GM23338 (cell line): Measurements from ENCODE around the gene CACNA1B. TPM values are rescaled to one million over a fixed set of nuclear protein-coding genes. Genes with fewer than 3 reads are reported as not detected.

ENCODE experiments used
- ATAC-seq: fragments of 200-7000 bp; cut with Tn5 transposase; 3 replicates; pipeline ENCODE4 v1.9.1; 2020
- DNase-seq: peaks from one replicate; pipeline ENCODE4 v3.0.0-alpha.2; 2015; ENCODE audit warnings: low spot score
- H2AFZ ChIP-seq: fragments of 200-600 bp; sonication (generic); 2 replicates; pipeline ENCODE4 v1.8.0; 2016; ENCODE audit warnings: antibody characterized with exemption, mild to moderate bottlenecking, moderate library complexity
- H3F3A ChIP-seq: fragments of 200-600 bp; sonication (generic); replicated peaks from 2 replicates; pipeline ENCODE4 v1.8.0; 2017; ENCODE audit warnings: antibody characterized with exemption, mixed run types, low read depth
- H3K27ac ChIP-seq: fragments of 200-600 bp; sonication (generic); 2 replicates; pipeline ENCODE4 v1.6.1; 2016; ENCODE audit warnings: low read depth
- H3K27me3 ChIP-seq: fragments of 200-600 bp; sonication (generic); 2 replicates; pipeline ENCODE4 v1.8.0; 2016; ENCODE audit warnings: mild to moderate bottlenecking, mixed run types, moderate library complexity; ENCODE audit not compliant: insufficient read depth
- H3K36me3 ChIP-seq: fragments of 200-600 bp; sonication (generic); 2 replicates; pipeline ENCODE4 v1.8.0; 2016; ENCODE audit warnings: mild to moderate bottlenecking; ENCODE audit not compliant: insufficient read depth
- H3K4me1 ChIP-seq: fragments of 200-600 bp; sonication (generic); 2 replicates; pipeline ENCODE4 v1.8.0; 2016; ENCODE audit warnings: mild to moderate bottlenecking, moderate library complexity; ENCODE audit not compliant: insufficient read depth
- H3K4me2 ChIP-seq: fragments of 200-600 bp; sonication (generic); 2 replicates; pipeline ENCODE4 v1.7.1; 2017; ENCODE audit warnings: mixed run types
- H3K4me3 ChIP-seq: fragments of 200-600 bp; sonication (generic); 2 replicates; pipeline ENCODE4 v1.6.1; 2016; ENCODE audit warnings: mixed run types
- H3K79me2 ChIP-seq: fragments of 200-600 bp; sonication (generic); replicated peaks from 2 replicates; pipeline ENCODE4 v1.8.0; 2017; ENCODE audit warnings: mild to moderate bottlenecking; ENCODE audit not compliant: insufficient read depth
- H3K9me2 ChIP-seq: fragments of 200-600 bp; sonication (generic); 2 replicates; pipeline ENCODE4 v1.8.0; 2017; ENCODE audit not compliant: insufficient read depth
- H4K20me1 ChIP-seq: fragments of 200-600 bp; sonication (generic); replicated peaks from 2 replicates; pipeline ENCODE4 v1.8.0; 2017; ENCODE audit warnings: mild to moderate bottlenecking; ENCODE audit not compliant: insufficient read depth
- H3K27ac Mint-ChIP-seq: 2 replicates; pipeline ENCODE4 v1.8.0; 2020; ENCODE audit warnings: inconsistent platforms, mild to moderate bottlenecking, moderate library complexity, mixed read lengths
- H3K27me3 Mint-ChIP-seq: 3 replicates; pipeline ENCODE4 v1.8.0; 2022; ENCODE audit warnings: low read depth, mild to moderate bottlenecking, moderate library complexity, mixed read lengths, inconsistent platforms; ENCODE audit not compliant: insufficient read depth, poor library complexity
- H3K36me3 Mint-ChIP-seq: 3 replicates; pipeline ENCODE4 v1.8.0; 2021; ENCODE audit warnings: low read depth, mild to moderate bottlenecking, inconsistent platforms, moderate library complexity, mixed read lengths
- H3K4me1 Mint-ChIP-seq: 3 replicates; pipeline ENCODE4 v1.8.0; 2020; ENCODE audit warnings: mild to moderate bottlenecking, inconsistent platforms, mixed read lengths
- H3K4me3 Mint-ChIP-seq: 3 replicates; pipeline ENCODE4 v1.8.0; 2021; ENCODE audit warnings: moderate library complexity, mild to moderate bottlenecking, inconsistent platforms, mixed read lengths
- H3K9me3 Mint-ChIP-seq: 3 replicates; pipeline ENCODE4 v1.8.0; 2020; ENCODE audit warnings: moderate library complexity, mild to moderate bottlenecking, inconsistent platforms, mixed read lengths
- CREB1 ChIP-seq: fragments of 250-450 bp; sonication (Bioruptor Pico); IDR thresholded peaks from 2 replicates; pipeline ENCODE4 v1.5.0; 2020; ENCODE audit warnings: low read depth, mild to moderate bottlenecking, moderate library complexity
- CTCF ChIP-seq, 2 experiments: fragments of 200-600 bp in 1 of 2; sonication (generic) in 1 of 2; conservative IDR thresholded peaks; 2 replicates each; pipeline versions ENCODE4 v1.5.1 to v1.6.1; 2016 to 2017; ENCODE audit warnings: antibody characterized with exemption in 2 of 2, low read depth in 2 of 2, mild to moderate bottlenecking in 2 of 2, moderate library complexity in 1 of 2
- EZH2 ChIP-seq: fragments of 200-600 bp; sonication (generic); IDR thresholded peaks from one replicate; pipeline ENCODE4 v1.8.0; 2017; ENCODE audit warnings: antibody characterized with exemption, mild to moderate bottlenecking, low read depth; ENCODE audit not compliant: unreplicated experiment
- EZH2phosphoT487 ChIP-seq: fragments of 200-600 bp; sonication (generic); IDR thresholded peaks from one replicate; pipeline ENCODE4 v1.8.1; 2018; ENCODE audit warnings: antibody characterized with exemption; ENCODE audit not compliant: unreplicated experiment
- JUNB ChIP-seq: IDR thresholded peaks from one replicate; pipeline ENCODE4 v1.6.1; 2016; ENCODE audit warnings: antibody characterized with exemption; ENCODE audit not compliant: unreplicated experiment
- NANOG ChIP-seq: IDR thresholded peaks from 2 replicates; pipeline ENCODE4 v1.6.1; 2016; ENCODE audit warnings: antibody characterized with exemption, borderline replicate concordance
- POLR2AphosphoS5 ChIP-seq: IDR thresholded peaks from 2 replicates; pipeline ENCODE4 v1.6.1; 2016; ENCODE audit warnings: antibody characterized with exemption, low read depth
- STAT1 ChIP-seq: IDR thresholded peaks from one replicate; pipeline ENCODE4 v1.6.1; 2016; ENCODE audit warnings: antibody characterized with exemption; ENCODE audit not compliant: unreplicated experiment
- ZNF114 ChIP-seq: fragments of 250-450 bp; sonication (Bioruptor Pico); IDR thresholded peaks from 2 replicates; pipeline ENCODE4 v1.5.0; 2020; ENCODE audit warnings: mild to moderate bottlenecking, moderate library complexity
- ZNF331 ChIP-seq: fragments of 250-450 bp; sonication (Bioruptor Pico); IDR thresholded peaks from 2 replicates; pipeline ENCODE4 v1.5.0; 2020; ENCODE audit warnings: low read depth, mild to moderate bottlenecking, moderate library complexity
- polyA plus RNA-seq: library from polyadenylated mRNA; unstranded; fragments of >200 nt; fragmentation: Nextera tagmentation; extraction: Ambion mirVana; gene quantifications from 2 replicates; pipeline ENCODE4 v1.2.1, GENCODE V29; 2016
- total RNA-seq: library from RNA; depleted of rRNA; stranded (reverse); fragments of >200 nt; shearing (Covaris generic); gene quantifications from 2 replicates; pipeline ENCODE4 v1.2.3, GENCODE V29; 2014
- TF ChIP-seq, protein P1 (sequence below): IDR thresholded peaks from one replicate; pipeline ENCODE4 v1.6.1; 2018; ENCODE audit warnings: antibody characterized with exemption; ENCODE audit not compliant: unreplicated experiment
- TF ChIP-seq, protein P2 (sequence below): fragments of 250-450 bp; sonication (Bioruptor Pico); IDR thresholded peaks from 2 replicates; pipeline ENCODE4 v1.5.0; 2020; ENCODE audit warnings: mild to moderate bottlenecking, moderate library complexity
- TF ChIP-seq, protein P3 (sequence below): IDR thresholded peaks from 2 replicates; pipeline ENCODE4 v1.6.1; 2016; ENCODE audit warnings: antibody characterized with exemption

CACNA1B gene
- total and polyA plus RNA-seq, 2 experiments from 2014 or later, result 1.1 to 10.4 TPM

DNA sequence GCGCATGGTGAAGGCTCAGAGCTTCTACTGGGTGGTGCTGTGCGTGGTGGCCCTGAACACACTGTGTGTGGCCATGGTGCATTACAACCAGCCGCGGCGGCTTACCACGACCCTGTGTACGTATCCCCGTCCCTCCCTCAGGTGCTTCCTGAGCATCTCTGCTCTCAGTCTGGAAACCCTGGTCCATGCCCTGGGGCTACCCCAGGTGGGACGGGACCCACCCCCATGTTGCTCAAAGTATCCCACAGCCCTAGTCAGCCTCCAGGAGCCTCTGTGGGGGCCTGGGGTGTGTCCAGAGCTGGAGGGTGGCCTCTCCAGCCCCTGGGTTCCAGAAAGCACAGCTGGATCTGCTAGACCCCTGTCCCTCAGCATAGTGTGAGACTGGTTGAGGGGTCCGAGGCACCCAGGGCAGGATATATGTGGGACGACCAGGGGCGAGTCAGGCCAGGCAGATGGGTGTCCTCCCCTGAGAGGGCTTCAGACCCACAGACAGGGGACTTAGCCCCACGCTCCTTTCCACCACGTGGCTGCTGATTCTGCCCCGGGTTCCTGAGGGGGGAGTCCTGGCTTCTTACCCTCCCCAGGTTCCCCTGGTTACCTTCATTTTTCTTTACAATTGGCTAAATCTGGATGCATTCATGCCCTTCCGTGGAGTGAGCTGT is 94.0 kb downstream of the CACNA1B start:
- no peak overlapping the region for H2AFZ ChIP-seq
- Mint-ChIP-seq H3K4me1 (no peaks in the 10 kb centered on the region; the same call in 2 of the 3 replicates), H3K27me3 (peaks cover 4% of the 10 kb centered on the region), H3K36me3 (peaks cover 9% of the 10 kb centered on the region; the same call in 1 of the 3 replicates), H3K27ac (peak overlapping the region; percentile 70; the same call in 1 of the 2 replicates), H3K4me3 (no peak overlapping the region), H3K9me3 (no peaks in the 10 kb centered on the region)
- H3K27ac ChIP-seq, result no peak overlapping the region
- no peaks in the 10 kb centered on the region for H3K4me1 ChIP-seq
- H3K79me2 ChIP-seq, result no peaks in the 10 kb centered on the region
- no peaks in the 10 kb centered on the region for H3F3A ChIP-seq
- no peaks in the 10 kb centered on the region for H4K20me1 ChIP-seq
- H3K27me3 ChIP-seq, result no peaks in the 10 kb centered on the region
- H3K9me2 ChIP-seq, result no peaks in the 10 kb centered on the region
- H3K4me3 ChIP-seq, result no peak overlapping the region
- TF ChIP-seq, protein P1, sequence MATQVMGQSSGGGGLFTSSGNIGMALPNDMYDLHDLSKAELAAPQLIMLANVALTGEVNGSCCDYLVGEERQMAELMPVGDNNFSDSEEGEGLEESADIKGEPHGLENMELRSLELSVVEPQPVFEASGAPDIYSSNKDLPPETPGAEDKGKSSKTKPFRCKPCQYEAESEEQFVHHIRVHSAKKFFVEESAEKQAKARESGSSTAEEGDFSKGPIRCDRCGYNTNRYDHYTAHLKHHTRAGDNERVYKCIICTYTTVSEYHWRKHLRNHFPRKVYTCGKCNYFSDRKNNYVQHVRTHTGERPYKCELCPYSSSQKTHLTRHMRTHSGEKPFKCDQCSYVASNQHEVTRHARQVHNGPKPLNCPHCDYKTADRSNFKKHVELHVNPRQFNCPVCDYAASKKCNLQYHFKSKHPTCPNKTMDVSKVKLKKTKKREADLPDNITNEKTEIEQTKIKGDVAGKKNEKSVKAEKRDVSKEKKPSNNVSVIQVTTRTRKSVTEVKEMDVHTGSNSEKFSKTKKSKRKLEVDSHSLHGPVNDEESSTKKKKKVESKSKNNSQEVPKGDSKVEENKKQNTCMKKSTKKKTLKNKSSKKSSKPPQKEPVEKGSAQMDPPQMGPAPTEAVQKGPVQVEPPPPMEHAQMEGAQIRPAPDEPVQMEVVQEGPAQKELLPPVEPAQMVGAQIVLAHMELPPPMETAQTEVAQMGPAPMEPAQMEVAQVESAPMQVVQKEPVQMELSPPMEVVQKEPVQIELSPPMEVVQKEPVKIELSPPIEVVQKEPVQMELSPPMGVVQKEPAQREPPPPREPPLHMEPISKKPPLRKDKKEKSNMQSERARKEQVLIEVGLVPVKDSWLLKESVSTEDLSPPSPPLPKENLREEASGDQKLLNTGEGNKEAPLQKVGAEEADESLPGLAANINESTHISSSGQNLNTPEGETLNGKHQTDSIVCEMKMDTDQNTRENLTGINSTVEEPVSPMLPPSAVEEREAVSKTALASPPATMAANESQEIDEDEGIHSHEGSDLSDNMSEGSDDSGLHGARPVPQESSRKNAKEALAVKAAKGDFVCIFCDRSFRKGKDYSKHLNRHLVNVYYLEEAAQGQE, result no peak
- no peak for TF ChIP-seq POLR2AphosphoS5
- no peak for TF ChIP-seq JUNB
- TF ChIP-seq NANOG, result no peak
- TF ChIP-seq, protein P2, sequence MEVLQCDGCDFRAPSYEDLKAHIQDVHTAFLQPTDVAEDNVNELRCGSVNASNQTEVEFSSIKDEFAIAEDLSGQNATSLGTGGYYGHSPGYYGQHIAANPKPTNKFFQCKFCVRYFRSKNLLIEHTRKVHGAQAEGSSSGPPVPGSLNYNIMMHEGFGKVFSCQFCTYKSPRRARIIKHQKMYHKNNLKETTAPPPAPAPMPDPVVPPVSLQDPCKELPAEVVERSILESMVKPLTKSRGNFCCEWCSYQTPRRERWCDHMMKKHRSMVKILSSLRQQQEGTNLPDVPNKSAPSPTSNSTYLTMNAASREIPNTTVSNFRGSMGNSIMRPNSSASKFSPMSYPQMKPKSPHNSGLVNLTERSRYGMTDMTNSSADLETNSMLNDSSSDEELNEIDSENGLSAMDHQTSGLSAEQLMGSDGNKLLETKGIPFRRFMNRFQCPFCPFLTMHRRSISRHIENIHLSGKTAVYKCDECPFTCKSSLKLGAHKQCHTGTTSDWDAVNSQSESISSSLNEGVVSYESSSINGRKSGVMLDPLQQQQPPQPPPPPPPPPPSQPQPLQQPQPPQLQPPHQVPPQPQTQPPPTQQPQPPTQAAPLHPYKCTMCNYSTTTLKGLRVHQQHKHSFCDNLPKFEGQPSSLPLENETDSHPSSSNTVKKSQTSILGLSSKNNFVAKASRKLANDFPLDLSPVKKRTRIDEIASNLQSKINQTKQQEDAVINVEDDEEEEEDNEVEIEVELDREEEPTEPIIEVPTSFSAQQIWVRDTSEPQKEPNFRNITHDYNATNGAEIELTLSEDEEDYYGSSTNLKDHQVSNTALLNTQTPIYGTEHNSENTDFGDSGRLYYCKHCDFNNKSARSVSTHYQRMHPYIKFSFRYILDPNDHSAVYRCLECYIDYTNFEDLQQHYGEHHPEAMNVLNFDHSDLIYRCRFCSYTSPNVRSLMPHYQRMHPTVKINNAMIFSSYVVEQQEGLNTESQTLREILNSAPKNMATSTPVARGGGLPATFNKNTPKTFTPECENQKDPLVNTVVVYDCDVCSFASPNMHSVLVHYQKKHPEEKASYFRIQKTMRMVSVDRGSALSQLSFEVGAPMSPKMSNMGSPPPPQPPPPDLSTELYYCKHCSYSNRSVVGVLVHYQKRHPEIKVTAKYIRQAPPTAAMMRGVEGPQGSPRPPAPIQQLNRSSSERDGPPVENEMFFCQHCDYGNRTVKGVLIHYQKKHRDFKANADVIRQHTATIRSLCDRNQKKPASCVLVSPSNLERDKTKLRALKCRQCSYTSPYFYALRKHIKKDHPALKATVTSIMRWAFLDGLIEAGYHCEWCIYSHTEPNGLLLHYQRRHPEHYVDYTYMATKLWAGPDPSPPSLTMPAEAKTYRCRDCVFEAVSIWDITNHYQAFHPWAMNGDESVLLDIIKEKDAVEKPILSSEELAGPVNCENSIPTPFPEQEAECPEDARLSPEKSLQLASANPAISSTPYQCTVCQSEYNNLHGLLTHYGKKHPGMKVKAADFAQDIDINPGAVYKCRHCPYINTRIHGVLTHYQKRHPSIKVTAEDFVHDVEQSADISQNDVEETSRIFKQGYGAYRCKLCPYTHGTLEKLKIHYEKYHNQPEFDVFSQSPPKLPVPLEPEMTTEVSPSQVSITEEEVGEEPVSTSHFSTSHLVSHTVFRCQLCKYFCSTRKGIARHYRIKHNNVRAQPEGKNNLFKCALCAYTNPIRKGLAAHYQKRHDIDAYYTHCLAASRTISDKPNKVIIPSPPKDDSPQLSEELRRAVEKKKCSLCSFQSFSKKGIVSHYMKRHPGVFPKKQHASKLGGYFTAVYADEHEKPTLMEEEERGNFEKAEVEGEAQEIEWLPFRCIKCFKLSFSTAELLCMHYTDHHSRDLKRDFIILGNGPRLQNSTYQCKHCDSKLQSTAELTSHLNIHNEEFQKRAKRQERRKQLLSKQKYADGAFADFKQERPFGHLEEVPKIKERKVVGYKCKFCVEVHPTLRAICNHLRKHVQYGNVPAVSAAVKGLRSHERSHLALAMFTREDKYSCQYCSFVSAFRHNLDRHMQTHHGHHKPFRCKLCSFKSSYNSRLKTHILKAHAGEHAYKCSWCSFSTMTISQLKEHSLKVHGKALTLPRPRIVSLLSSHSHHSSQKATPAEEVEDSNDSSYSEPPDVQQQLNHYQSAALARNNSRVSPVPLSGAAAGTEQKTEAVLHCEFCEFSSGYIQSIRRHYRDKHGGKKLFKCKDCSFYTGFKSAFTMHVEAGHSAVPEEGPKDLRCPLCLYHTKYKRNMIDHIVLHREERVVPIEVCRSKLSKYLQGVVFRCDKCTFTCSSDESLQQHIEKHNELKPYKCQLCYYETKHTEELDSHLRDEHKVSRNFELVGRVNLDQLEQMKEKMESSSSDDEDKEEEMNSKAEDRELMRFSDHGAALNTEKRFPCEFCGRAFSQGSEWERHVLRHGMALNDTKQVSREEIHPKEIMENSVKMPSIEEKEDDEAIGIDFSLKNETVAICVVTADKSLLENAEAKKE, result no peak
- TF ChIP-seq CREB1 (CRISPR knock-in tag), result no peak
- no peak for TF ChIP-seq EZH2
- no peak for TF ChIP-seq ZNF114 (CRISPR knock-in tag)
- TF ChIP-seq CTCF (conservative IDR thresholded peaks at IDR 0.05; ENCODE audit: low read depth in 2 of 2), result no peak
- no peak for TF ChIP-seq STAT1
- no peak for TF ChIP-seq EZH2phosphoT487
- TF ChIP-seq, protein P3, sequence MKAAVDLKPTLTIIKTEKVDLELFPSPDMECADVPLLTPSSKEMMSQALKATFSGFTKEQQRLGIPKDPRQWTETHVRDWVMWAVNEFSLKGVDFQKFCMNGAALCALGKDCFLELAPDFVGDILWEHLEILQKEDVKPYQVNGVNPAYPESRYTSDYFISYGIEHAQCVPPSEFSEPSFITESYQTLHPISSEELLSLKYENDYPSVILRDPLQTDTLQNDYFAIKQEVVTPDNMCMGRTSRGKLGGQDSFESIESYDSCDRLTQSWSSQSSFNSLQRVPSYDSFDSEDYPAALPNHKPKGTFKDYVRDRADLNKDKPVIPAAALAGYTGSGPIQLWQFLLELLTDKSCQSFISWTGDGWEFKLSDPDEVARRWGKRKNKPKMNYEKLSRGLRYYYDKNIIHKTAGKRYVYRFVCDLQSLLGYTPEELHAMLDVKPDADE, result no peak
- TF ChIP-seq ZNF331 (CRISPR knock-in tag), result no peak
- H3K4me2 ChIP-seq, result no peak overlapping the region
- DNase-seq, result no peak
- no peaks in the 10 kb centered on the region for H3K36me3 ChIP-seq
- ATAC-seq, result no peak
